Measurements from ENCODE around the gene HELB.

- TF ChIP-seq SPI1 (IDR thresholded peaks at IDR 0.05; ENCODE audit: low read depth, low read length) (no peak), POLR2AphosphoS5 (IDR thresholded peaks at IDR 0.05; ENCODE audit: low read depth, low read length) (no peak), POU2F2 (IDR thresholded peaks at IDR 0.05; ENCODE audit: low read depth, low read length) (no peak), POLR2A (IDR thresholded peaks at IDR 0.05; ENCODE audit: low read depth, low read length) (no peak)
Measured at GRCh38 chr12:66272650-66273049, 29.6 kb upstream of the HELB start.

Measured in GM12891 (cell line).